NCI-H1694 treated with DMSO at 0.1 percent for 48 hours (cell line): ENCODE results near the gene SYTL2.
"Not testable (repeated sequence)": the region's sequence is repeated elsewhere in the genome, so short reads cannot be mapped to it uniquely, and the experiment has no call there.

Experiments used
- DNase-seq: peaks from one replicate; lab custom pipeline; 2025; lab: John Stamatoyannopoulos, UW

Gene SYTL2, protein sequence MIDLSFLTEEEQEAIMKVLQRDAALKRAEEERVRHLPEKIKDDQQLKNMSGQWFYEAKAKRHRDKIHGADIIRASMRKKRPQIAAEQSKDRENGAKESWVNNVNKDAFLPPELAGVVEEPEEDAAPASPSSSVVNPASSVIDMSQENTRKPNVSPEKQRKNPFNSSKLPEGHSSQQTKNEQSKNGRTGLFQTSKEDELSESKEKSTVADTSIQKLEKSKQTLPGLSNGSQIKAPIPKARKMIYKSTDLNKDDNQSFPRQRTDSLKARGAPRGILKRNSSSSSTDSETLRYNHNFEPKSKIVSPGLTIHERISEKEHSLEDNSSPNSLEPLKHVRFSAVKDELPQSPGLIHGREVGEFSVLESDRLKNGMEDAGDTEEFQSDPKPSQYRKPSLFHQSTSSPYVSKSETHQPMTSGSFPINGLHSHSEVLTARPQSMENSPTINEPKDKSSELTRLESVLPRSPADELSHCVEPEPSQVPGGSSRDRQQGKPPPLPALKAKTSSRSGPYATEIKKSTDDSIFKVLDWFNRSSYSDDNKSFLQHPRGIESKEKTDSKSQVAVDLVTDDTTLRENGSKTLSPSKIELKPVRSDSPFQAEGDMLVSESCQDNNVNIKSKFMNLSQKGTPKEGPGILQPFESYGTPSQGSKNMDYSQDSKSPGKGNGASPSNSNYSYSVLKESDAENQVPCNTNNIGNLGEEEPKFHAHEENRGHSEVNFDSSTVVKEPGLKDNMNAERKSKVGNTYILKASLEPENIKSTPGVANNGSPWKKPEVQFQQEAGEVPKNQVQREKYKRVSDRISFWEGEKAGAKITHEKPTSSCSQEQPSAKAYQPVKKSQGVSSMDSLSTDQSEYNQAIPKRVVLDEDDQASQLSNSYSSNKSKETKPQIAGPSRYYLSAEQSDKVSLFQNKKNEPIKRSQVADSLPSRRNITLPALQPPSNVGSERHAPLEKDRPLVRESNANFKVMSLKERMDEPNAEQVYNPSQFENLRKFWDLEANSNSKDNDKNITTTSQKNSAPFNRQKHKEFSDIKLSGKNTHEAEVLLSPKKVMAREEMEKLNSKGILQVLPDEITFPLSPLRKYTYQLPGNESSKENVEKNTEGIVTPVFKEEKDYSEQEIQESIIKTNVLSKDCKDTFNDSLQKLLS (N-terminal part only)

DNA sequence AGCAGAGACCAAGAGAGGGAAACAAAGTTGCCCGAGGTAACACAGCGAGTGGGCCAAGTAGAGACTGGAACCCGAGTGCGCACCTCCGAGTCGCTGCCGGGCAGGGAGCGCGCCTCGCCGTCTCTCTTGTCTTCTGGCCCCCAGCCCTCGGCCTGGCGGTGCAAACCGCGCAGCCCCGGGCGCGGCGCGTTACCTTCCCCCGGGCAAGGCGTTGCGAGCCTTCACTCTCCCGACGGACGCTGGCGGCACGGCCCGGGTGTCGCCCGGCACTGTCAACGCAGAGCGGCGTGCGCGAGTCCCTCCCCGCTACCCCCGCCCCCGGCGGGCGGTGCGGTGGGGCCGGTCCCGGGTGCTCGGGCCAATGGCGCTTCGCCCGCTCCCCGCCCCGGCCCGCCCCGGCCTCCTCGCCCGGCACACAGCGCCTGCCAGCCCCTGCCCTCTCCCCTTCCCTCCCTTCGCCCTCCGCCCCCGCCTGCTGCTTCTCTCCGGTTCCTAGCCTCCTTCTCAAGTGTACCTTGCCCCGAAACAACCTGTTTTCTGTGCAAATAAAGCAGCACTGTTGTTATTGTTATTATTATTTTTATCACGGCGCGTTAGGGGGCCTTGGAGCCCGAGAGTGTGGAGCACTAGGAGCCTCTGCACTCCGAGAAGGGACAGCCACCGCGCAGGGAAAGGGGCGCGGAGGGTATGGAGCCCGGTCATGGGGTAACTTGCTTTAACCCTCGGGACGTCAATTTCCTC is at the start of gene SYTL2:
Gene SYTL2 (minus strand): TSS at position 271 of the 741 bp plus-strand sequence. CDS start 53,416 bp downstream, outside the sequence.
- peak; percentile 9 for DNase-seq

DNA sequence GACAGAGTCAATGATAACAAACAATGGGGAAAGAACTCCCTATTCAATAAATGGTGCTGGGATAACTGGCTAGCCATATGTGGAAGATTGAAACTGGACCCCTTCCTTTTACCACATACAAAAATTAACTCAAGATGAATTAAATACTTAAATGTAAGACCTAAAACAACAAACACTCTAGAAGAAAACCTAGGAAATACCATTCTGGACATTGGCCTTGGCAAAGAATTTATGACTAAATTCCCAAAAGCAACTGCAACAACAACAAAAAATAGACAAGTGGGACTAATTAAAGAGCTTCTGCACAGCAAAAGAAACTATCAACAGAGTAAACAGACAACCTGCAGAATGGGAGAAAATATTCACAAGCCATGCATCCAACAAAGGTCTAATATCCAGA is 48.6 kb upstream of the SYTL2 start:
- not testable (repeated sequence) for DNase-seq

DNA sequence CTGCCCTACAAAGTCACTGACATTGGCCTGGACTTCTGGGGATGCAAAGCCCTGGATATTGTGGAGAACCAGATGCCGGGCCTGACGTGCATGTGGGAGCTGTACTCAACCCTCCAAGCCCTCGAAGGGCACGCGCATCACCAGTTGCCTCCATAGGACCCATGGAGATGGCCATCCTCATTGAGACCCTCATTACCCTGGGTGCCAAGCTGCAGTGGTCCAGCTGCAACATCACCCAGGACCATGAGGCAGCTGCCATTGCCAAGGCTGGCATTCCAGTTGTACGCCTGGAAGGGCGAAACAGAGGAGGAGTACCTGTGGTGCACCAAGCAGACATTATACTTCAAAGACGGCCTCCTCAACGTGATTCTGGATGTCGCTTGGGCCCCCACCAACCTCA is 46.2 kb upstream of the SYTL2 start:
- no peak for DNase-seq

DNA sequence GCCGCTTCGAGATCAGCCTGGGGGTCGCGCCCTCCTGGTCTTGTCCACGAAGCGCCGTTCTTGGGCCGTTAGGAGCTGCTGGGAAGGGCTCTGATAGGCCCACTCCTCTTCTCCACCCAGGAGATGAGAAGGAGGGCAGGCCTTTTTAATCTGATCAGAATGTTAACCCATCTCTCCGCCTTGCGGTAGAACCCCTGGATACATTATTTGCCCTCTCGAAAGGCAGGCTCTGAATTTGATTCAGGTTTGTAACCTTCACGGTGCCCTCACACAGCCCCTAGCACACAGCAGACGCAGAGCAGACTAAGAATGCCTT is 44.4 kb upstream of the SYTL2 start, which contains the start of gene CCDC83:
Gene CCDC83 (plus strand): TSS at position 43 of the 316 bp plus-strand sequence. CDS start 9,741 bp downstream, outside the sequence.
- DNase-seq, result no peak

DNA sequence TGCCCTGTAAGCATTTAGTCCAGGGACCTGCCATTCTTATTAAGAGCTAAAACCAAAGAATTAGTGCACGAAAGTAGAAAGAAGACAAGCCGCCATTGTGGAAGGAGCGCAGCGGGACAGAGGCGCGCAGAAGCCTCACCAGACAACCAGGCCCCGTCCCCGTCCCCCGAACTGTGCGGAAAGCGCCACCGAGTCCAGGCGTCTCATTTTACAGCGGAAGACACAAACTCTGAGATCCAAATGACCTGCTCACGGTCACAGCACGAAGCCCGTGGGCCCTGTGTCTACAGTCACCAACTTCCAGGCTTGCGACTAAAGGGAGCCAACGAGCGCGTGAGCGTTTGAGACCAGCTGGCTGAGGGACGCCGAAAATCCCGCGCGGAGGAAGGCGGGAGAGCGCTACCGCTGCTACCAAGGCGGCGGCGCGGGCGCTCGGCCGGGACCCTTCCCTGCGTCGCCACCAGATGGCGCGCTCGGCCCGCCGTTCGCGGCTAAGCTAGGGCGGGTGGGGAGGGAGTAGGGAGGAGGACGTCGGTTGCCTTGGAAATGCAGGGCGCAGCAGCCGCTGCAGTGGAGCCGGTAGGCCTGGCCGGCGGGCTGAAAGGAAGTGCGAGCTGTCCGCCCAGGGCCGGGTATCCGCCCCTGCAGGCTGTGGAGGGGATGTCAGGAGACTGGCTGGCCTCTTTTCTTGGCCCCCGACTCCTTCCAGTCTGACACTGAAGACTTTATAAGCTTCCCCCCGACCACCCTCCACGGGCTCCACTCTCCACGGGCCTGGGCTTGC is 43.8 kb upstream of the SYTL2 start:
- DNase-seq, result peak; percentile 68

DNA sequence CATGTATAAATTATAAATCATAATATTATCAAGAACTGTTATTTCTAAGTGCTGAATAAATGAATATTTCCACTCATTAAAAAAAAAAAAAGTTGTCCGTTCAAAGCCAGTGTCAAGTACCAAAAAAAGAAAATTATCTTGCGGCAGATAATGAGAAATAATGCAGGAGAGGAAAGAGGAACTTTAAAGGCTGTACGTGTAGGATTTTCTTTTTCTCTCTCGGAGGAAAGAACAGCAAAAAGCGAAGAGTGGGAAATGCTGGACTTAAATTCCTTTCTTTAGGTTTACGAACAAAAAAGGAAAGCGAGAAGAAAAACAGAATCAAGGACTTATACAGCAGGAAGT is 43.2 kb upstream of the SYTL2 start:
- DNase-seq, result no peak

DNA sequence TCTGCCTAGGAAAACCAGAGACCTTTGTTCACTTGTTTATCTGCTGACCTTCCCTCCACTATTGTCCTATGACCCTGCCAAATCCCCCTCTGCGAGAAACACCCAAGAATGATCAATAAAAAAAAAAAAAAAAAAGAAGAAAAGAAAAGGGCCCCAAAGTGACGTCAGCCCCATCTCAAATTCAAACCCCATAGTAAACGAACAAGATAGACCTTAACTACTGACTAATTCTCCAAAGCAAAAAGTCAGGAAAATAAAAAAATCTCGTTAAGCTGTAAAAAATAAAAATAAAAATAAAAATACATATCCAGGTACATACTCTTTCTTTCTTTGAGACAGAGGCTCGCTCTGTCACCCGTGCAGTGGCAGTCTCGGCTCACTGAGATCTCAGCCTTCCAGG is 42.6 kb upstream of the SYTL2 start:
- not testable (repeated sequence) for DNase-seq

DNA sequence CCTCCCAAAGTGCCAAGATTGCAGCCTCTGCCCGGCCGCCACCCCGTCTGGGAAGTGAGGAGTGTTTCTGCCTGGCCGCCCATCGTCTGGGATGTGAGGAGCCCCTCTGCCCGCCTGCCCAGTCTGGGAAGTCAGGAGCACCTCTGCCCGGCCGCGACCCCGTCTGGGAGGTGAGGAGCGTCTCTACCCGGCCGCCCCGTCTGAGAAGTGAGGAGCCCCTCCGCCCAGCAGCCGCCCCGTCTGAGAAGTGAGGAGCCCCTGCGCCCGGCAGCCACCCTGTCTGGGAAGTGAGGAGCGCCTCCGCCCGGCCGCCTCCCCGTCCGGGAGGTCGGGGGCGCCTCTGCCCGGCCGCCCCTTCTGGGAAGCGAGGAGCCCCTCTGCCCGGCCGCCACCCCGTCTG is 41.8 kb upstream of the SYTL2 start:
- DNase-seq, result not testable (repeated sequence)

DNA sequence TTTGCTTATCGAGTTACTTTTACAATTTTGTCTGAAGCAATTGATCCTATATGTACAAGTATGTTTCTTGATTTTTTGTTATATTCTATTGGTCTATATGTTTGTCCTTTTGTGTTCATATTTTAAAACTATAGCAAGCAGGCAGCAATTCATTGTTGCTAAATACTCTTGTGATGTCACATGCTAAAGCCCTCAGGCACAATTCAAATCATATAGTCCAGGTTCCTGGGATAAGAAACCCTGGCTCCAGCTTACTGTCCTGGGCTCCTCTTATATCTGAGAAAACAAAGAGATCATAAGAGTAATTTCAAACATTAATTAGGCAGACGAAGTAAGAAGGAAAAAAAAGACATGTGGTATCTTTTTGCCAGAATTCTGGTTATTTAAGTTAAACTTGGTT is 37.6 kb upstream of the SYTL2 start:
- no peak for DNase-seq

DNA sequence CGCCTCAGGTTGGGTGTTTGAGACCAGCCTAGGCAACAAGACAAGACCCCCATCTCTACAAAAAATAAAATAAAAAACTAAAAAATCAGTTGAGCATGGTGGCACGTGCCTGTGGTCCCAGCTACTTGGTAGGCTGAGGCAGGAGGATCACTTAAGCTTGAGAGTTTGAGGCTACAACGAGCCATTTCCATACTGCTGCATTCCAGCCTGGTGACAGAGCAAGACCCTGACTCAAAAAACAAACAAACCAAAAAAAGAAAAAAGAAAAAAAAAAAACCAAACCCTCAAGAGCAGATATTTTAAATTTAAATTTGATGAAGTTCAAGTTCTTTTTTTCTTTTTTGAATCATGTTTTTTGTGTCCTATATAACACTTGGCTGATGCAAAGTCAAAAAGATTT is 37.1 kb upstream of the SYTL2 start:
- no peak for DNase-seq

DNA sequence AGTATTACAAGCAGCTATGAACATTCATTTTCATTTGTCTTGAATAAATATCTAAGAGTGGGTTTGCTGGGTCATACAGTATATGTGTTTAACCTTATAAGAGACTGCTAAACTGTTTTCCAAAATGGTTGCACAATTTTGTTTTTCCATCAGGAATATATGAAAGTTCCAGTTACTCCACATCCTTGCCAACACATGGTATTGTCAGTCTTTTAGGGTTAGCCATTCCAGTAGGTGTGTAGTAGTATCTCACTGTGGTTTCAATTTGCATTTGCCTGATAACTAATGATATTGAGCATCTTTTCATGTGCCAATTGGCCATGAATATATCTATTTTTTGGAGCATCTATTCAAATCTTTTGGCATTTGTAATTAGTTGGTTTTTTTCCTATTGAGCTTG is 36.5 kb upstream of the SYTL2 start:
- no peak for DNase-seq

DNA sequence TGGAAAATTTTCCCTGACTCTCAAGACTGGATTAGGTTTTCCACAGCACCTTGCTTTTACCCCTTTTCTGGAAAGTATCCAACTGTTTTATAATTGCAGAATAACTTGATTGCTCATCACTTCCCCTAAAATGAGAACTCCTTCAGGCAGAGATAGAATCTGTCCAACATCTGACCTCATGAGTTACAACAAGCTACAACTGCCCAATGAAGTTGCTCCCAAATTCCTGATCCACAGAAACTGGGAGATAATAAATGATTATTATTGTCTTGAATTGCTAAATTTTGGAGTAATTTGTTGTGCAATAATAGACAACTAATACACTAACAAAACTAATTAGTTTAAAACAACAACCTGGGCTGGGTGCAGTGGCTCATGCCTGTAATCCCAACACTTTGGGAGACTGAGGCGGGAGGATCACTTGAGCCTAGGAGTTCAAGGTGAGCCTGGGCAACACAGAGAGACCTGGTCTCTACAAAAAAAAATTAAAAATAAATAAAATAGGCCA is 34.2 kb upstream of the SYTL2 start:
- no peak for DNase-seq

DNA sequence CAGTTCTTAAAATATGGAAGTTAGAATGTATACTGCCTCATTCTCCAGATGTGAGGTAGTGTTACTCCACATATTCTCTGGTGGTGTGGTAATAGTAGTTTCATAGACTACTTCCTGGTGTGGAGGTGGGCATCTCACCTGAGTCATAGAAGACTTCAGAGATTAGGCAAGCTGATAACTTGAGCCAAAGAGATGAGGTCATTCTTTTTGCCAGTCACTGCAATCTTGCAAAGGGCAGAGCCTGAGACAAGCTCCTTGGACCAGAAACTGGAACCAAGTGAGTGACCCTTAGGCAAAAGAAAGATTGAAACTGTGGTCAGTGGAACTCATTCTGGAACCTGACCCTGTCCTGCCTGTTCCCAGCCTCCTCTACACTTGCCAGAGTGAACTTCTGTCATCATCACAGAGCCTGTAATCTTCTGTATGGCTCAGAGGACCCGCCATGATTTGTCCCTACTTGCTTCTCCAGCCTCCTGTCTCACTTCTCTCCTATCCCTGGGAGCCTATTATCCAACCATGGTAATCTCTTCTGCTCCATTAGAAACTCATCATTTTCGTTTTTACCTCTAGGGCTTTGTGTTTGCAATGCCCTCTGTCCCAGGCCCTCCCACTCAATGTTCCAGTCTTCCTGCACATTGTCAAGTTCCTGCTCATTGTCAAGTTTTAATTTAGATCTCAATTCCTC is 33.6 kb upstream of the SYTL2 start:
- no peak for DNase-seq

DNA sequence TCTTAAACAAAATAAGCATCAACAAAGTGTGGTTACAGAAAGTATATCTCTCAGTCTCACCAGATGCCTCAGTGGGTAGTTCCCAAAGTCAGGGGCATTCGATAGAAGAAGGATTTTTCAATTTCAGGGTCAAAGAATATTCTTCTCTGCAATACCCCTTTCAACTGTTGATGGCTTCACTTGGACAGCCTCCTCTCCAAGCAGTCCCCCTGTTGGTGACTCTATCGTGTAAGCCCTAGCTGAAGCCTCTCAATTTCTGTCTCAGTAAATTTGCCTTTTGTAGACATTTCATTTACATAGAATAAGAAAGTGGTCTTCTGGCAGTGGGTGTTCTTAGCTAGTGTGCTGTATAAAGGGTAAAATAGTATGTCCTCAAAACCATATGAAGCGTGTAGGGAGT is 33.0 kb upstream of the SYTL2 start:
- DNase-seq, result no peak

DNA sequence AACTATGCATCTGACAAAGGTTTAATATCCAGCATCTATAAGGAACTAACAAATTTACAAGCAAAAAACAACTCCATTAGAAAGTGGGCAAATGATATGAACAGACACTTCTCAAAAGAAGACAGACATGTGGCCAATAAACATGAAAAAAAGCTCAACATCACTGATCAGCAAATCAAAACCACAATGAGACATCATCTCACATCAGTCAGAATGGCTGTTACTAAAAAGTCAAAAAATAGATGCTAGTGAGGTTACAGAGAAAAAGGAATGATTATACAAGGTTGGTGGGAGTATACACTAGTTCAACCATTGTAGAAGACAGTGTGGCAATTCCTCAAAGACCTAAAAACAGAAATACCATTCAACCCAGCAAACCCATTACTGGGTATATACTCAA is 30.0 kb upstream of the SYTL2 start:
- not testable (repeated sequence) for DNase-seq

DNA sequence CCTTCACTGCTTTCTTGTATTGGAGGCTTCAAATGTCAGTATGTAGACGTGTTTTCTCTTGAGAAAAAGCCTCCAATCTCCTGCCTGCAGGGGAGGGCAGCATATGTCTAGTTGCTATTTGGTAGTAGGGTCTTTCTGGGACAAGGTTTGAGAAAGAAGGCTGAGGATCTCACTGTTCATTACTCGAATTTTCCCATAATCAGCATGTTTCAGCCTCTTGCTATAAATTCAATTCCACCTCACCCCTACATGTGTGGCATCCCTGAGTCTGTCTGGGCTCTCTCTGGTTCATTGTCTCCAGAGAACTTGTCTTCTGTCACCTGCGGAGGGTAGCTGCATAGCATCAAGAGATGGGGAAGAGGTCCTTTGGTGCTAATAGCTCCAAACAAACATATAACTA is 24.8 kb upstream of the SYTL2 start:
- DNase-seq, result no peak

DNA sequence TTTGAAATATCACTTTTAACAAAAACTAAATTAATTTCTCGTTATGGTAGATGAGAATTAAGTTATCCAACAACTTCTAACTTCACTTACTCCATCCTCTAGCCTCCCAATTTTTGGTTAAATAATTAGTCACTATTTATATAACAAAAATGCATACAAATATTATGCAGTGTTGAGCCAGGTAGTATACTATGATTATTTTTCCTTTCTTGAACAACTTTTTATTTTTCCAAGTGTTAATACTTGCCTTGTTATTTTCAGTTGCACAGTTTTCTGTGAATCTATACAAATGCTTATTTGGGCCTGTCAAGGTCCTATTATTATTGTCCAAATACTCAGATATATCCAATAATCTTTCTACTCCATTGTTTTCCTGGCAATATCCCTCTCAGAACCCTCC is 24.3 kb upstream of the SYTL2 start:
- no peak for DNase-seq

DNA sequence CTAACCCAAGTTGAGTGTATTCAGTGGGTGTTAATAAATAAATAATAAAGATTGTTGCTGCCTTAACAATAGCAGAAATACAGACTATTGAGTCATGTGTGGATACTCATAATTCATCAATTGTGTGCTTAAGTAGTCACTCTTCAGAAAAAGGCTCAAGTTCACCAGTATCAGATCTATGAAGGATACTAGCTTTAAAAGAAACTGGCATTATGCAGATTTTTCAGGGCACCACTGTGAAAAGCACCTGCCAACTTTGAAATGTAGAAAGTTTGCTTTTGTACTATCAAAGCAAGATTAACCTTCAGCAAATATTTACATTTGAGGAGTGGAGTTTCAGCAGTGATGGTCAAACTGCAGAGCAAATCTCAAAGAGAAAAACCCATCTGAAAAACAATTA is 20.1 kb upstream of the SYTL2 start:
- DNase-seq, result no peak

DNA sequence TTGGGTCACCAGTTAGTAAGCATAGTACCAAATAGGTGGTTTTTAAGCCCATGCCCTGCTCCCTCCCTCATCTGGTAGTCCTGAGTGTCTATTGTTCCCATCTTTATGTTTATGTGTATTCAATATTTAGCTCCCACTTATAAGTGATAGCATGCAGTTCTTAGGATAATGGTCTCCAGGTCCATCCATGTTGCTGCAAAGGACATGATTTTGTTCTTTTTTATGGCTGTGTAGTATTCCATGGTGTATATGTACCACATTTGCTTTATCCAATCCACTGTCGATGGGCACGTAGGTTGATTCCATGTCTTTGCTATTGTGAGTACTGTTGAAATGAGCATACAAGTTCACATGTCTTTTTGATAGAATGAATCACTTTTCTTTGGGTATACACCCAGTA is 18.2 kb upstream of the SYTL2 start:
- DNase-seq, result no peak

DNA sequence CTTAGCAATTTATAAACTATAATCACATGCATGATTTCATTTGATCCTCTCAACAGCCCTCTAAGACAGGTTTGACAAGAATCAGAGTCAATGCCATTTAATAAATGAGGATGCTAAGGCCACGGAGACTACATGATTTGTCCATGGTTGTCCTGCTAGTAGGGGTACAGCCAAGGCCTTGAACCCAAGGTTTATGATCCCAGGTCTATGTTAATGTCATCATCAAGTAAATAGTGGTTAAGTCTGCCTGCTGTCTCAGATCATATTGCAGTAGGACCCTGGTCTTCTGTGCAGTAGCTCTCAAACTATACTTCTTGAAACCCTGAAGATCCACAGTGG is 17.7 kb upstream of the SYTL2 start:
- DNase-seq, result no peak
